HG03095 (cell line): ENCODE results near the gene CAPN12.
"Not testable (repeated sequence)": the region's sequence is repeated elsewhere in the genome, so short reads cannot be mapped to it uniquely, and the experiment has no call there.

Source experiments
- ATAC-seq: cut with Tn5 transposase; IDR thresholded peaks from one replicate; pipeline ENCODE4 v1.9.1; 2021; ENCODE audit warnings: moderate library complexity; ENCODE audit not compliant: unreplicated experiment

CAPN12 gene, protein sequence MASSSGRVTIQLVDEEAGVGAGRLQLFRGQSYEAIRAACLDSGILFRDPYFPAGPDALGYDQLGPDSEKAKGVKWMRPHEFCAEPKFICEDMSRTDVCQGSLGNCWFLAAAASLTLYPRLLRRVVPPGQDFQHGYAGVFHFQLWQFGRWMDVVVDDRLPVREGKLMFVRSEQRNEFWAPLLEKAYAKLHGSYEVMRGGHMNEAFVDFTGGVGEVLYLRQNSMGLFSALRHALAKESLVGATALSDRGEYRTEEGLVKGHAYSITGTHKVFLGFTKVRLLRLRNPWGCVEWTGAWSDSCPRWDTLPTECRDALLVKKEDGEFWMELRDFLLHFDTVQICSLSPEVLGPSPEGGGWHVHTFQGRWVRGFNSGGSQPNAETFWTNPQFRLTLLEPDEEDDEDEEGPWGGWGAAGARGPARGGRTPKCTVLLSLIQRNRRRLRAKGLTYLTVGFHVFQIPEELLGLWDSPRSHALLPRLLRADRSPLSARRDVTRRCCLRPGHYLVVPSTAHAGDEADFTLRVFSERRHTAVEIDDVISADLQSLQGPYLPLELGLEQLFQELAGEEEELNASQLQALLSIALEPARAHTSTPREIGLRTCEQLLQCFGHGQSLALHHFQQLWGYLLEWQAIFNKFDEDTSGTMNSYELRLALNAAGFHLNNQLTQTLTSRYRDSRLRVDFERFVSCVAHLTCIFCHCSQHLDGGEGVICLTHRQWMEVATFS

GRCh38 chr19:38744298-38744681, at the start of gene CAPN12:
TSS of gene CAPN12 (minus strand) at chr19:38744474. CDS start at chr19:38744165, 309 bp downstream.
- ATAC-seq, result no peak

GRCh38 chr19:38793671-38794070, 49.4 kb upstream of the CAPN12 start:
- ATAC-seq, result no peak

- ATAC-seq, result no peak
Observed at GRCh38 chr19:38793177-38793576, 48.9 kb upstream of the CAPN12 start.

- ATAC-seq, result no peak
Observed at GRCh38 chr19:38792250-38793111, 48.2 kb upstream of the CAPN12 start.

DNA sequence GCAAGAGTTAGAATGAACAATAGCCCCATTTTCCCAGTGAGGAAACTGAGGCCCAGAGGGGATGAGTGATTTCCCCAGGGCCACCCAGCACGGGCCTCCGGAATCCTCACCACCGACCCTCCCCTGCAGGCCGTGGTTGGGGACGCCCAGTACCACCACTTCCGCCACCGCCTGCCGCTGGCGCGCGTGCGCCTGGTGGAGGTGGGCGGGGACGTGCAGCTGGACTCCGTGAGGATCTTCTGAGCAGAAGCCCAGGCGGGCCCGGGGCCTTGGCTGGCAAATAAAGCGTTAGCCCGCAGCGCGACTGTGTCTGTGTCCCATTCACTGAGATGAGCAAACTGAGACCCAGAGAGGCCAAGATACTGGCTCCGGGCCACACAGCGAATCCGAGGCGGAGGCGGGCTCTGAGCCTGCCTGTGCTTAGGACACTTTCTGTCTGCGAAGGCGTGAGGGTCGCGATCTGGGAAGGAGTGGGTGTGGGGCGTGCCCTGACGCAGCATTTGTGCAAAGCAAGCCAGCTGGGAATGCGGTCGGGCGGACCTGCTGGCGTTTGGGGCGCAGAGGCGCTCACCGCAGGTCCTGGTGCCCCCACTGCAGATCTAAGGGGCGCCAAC, 47.3 kb upstream of the CAPN12 start:
- not testable (repeated sequence) for ATAC-seq

DNA sequence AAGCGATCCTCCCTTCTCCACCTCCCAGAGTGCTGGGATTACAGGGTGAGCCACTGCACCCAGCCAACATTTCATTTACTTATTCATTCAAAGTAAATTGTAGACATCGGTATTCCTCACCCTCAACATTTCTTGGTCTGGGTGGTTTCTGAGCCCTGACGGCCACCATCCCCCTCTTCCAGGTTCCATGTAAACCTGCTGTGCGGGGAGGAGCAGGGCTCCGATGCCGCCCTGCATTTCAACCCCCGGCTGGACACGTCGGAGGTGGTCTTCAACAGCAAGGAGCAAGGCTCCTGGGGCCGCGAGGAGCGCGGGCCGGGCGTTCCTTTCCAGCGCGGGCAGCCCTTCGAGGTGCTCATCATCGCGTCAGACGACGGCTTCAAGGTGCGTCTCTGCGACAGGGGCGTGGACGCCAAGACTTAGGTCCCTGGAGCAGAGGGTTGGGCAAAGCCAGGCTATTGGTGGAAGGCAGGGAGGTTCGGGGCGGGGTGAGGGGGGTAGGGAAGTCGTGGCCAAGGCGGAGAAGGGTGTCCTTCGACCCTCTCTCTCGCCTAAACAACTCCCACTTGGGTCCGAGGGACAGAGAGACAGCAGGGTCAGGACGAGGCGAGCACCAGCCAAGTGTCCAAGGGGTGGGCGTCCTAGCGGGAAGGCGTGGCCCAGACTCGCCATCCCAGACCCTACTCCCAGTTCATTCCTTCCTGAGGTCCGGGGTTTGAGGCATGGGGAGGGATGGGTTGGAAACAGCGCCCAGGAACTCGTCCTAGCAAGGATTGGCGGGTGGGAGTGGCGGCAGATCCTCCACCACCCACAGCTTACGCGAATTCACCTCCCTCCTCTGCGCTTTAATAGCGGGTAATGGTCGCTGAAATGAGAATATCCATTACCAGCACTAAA, 46.5 kb upstream of the CAPN12 start:
- not testable (repeated sequence) for ATAC-seq

DNA sequence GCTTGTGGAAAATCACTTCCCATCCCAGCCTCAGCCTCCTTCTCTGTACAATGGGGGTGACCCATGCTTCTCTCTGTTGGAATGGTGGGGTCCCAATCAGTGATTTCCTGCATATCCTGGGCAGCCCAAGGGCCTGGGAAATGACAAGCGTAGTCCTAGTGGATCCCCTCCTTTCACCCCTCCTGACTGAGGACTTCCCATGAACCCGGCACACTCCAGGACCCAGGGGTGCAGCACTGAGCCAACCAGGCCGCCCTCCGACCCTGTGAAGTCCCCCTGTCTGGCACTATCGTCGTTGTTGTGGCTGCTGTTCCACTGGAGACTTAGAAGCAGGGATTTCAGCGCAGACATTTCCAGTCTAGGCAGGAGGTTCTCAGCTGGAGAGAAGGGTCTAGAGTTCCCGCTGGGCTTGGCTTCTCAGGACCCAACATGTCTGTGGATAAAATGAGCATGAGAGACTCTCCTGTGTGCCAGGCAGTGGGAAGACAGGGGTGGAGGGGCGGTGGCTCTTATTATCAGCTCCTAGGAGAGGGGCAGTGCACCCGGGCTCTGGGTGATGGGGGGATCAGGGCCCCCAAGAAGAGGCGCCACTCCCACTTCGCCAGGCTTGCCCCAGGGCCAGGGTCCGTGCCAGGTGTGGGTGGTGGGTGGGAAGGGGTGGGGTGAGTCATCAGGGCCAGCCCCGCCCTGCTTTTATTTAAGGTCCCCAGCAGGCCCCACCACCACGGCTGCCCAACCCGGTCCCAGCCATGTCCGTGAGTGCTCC, 44.4 kb upstream of the CAPN12 start, which contains the start of gene LGALS7B:
LGALS7B (plus strand) TSS at position 723 of the 766 bp plus-strand sequence; CDS start at position 750, 27 bp downstream.
- ATAC-seq, result no peak

DNA sequence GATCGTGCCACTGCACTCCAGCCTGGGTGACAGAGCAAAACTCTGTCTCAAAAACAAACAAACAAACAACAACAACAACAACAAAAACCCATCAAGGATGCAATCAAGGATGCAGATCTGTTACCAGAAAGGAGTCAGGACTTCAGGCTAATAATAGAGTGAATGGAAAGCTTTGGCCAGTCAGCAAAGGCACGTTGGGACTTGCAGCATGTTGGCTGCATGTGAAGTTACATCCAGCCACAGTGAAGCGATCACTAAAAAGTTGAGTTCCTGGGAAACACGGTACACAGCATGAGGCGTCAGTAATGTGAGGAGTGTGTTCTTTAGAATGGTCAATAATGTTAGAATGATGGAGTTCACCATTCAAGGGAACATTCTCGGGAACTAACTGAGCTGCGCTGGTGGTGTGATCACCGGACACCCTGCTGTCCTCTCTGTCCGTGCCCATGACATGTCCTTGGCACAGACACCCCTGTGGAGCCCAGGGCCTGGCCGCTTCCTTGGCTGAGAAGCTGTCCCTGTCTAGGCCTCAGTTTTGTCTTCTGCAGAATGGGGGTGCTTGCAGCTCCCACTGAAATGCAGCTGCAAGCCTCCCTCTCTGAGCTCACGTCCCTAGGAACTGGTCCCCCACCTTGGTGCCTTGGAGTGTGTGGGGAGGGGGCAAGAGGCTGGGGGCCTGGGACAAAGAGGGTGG, 42.4 kb upstream of the CAPN12 start:
- ATAC-seq, result no peak

- ATAC-seq, result not testable (repeated sequence)
Observed at GRCh38 chr19:38786061-38786460, 41.8 kb upstream of the CAPN12 start.

DNA sequence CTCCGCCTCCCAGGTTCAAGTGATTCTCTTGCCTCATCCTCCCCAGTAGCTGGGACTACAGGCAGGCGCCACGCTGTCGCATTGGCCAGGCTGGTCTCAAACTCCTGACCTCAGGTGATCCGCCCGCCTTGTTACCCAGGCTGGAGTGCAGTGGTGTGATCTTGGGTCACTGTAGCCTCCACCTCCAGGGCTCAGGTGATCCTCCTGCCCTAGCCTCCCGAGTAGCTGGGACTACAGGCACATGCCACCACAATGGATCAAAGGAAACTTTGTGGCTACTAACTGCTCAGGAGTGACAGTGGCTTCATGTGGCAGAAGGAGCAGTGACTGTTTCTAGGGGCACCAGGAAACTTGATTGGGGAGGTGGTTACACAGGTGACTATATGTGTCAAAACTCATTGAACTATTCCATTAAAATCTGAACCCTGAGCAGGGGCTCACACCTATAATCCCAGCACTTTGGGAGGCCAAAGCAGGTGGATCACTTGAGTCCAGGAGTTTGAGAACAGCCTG, 41.0 kb upstream of the CAPN12 start:
- no peak for ATAC-seq

- ATAC-seq, result no peak
Observed at GRCh38 chr19:38784224-38784623, 40.0 kb upstream of the CAPN12 start.

DNA sequence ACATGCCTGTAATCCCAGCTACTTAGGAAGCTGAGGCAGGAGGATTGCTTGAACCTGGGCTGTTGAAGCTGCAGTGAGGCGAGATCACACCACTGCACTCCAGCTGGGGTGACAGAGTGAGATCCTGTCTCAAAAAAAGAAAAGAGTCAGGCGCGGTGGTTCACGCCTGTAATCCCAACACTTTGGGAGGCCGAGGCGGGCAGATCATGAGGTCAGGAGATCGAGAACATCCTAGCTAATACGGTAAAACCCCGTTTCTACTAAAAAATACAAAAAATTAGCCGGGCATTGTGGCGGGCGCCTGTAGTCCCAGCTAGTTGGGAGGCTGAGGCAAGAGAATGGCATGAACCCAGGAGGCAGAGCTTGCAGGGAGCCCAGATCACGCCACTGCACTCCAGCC, 37.9 kb upstream of the CAPN12 start:
- ATAC-seq, result not testable (repeated sequence)

GRCh38 chr19:38781058-38781457, 36.8 kb upstream of the CAPN12 start:
- no peak for ATAC-seq

GRCh38 chr19:38780443-38780842, 36.2 kb upstream of the CAPN12 start:
- no peak for ATAC-seq

GRCh38 chr19:38778733-38779132, 34.5 kb upstream of the CAPN12 start:
- ATAC-seq, result no peak

GRCh38 chr19:38774181-38774950, 30.1 kb upstream of the CAPN12 start:
- ATAC-seq, result no peak

DNA sequence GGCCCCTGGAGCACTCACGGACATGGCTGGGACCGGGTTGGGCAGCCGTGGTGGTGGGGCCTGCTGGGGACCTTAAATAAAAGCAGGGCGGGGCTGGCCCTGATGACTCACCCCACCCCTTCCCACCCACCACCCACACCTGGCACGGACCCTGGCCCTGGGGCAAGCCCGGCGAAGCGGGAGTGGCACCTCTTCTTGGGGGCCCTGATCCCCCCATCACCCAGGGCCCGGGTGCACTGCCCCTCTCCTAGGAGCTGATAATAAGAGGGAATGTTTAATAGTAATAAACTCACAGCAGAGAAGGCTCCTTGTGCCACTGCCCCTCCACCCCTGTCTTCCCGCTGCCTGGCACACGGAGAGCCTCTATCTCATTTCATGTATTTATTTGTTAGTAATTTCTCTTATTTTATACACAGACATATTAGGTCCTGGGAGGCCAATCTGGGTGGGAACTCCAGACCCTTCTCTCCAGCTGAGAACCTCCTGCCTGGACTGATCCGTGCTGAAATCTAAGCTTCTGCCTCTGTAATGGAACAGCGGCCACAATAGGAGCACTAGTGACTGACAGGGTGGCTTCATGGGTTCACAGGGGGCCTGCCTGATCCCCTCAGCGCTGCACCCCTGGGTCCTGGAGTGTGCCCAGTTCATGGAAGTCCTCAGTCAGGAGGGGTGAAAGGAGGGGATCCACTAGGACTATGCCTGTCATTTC, 29.3 kb upstream of the CAPN12 start, which contains the start of gene LGALS7:
LGALS7 (minus strand) TSS at position 49 of the 709 bp plus-strand sequence; CDS start at position 24, 25 bp downstream.
- ATAC-seq, result no peak
